ENCODE data around the gene TRIM56. TPM values are rescaled to one million over a fixed set of nuclear protein-coding genes. Genes with fewer than 3 reads are reported as not detected.

Gene TRIM56
- total and polyA plus RNA-seq, 2 of the 13 experiments (the other 11 are each of a cell fraction or from before 2014, with no cell fraction given) = 3.2 to 7.1 TPM

DNA sequence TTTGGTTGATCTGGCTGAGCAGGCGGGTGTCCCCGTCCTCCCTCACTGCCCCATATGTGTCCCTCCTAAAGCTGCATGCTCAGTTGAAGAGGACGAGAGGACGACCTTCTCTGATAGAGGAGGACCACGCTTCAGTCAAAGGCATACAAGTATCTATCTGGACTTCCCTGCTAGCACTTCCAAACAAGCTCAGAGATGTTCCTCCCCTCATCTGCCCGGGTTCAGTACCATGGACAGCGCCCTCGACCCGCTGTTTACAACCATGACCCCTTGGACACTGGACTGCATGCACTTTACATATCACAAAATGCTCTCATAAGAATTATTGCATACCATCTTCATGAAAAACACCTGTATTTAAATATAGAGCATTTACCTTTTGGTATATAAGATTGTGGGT lies 26.9 kb upstream of the TRIM56 start (continued):
- TF ChIP-seq JUND (CRISPR knock-in tag; IDR thresholded peaks at IDR 0.05) (no peak), HNF4A (CRISPR knock-in tag; IDR thresholded peaks at IDR 0.05) (no peak), ZNF615 (CRISPR knock-in tag; IDR thresholded peaks at IDR 0.05; ENCODE audit: borderline replicate concordance) (no peak), HDAC1 (CRISPR knock-in tag; IDR thresholded peaks at IDR 0.05) (no peak), ZSCAN29 (CRISPR knock-in tag; conservative IDR thresholded peaks at IDR 0.05) (no peak), PPARG (CRISPR knock-in tag; conservative IDR thresholded peaks at IDR 0.05) (0 out of 2 replicates have a peak, but pooled peaks have one; percentile 17), ZNF138 (CRISPR knock-in tag; IDR thresholded peaks at IDR 0.05; ENCODE audit: low read depth) (no peak), PAX8 (CRISPR knock-in tag; IDR thresholded peaks at IDR 0.05; ENCODE audit: borderline replicate concordance) (no peak), ZNF3 (CRISPR knock-in tag; IDR thresholded peaks at IDR 0.05) (0 out of 2 replicates have a peak, but pooled peaks have one; percentile 24), EZH2 (conservative IDR thresholded peaks at IDR 0.05; ENCODE audit: low read depth, low read length) (no peak), EED (CRISPR knock-in tag; IDR thresholded peaks at IDR 0.05) (no peak), ZNF746 (CRISPR knock-in tag; IDR thresholded peaks at IDR 0.05) (no peak), KDM4B (CRISPR knock-in tag; IDR thresholded peaks at IDR 0.05) (peak; percentile 95), ZSCAN30 (CRISPR knock-in tag; IDR thresholded peaks at IDR 0.05) (no peak), ZSCAN12 (CRISPR knock-in tag; IDR thresholded peaks at IDR 0.05) (peak; percentile 84), ZFP36L1 (CRISPR knock-in tag; IDR thresholded peaks at IDR 0.05) (peak; percentile 55; the same call in 1 of the 2 replicates), NFE2L1 (CRISPR knock-in tag; IDR thresholded peaks at IDR 0.05; ENCODE audit: borderline replicate concordance) (no peak), DR1 (CRISPR knock-in tag; IDR thresholded peaks at IDR 0.05) (no peak), PTBP1 (IDR thresholded peaks at IDR 0.05; ENCODE audit: low read depth, low read length, poor library complexity, severe bottlenecking) (no peak)
- TF ChIP-seq, protein P1, sequence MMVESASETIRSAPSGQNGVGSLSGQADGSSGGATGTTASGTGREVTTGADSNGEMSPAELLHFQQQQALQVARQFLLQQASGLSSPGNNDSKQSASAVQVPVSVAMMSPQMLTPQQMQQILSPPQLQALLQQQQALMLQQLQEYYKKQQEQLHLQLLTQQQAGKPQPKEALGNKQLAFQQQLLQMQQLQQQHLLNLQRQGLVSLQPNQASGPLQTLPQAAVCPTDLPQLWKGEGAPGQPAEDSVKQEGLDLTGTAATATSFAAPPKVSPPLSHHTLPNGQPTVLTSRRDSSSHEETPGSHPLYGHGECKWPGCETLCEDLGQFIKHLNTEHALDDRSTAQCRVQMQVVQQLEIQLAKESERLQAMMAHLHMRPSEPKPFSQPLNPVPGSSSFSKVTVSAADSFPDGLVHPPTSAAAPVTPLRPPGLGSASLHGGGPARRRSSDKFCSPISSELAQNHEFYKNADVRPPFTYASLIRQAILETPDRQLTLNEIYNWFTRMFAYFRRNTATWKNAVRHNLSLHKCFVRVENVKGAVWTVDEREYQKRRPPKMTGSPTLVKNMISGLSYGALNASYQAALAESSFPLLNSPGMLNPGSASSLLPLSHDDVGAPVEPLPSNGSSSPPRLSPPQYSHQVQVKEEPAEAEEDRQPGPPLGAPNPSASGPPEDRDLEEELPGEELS (CRISPR knock-in tag; IDR thresholded peaks at IDR 0.05) = peak; percentile 46
- TF ChIP-seq, protein P2, sequence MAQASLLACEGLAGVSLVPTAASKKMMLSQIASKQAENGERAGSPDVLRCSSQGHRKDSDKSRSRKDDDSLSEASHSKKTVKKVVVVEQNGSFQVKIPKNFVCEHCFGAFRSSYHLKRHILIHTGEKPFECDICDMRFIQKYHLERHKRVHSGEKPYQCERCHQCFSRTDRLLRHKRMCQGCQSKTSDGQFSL (CRISPR knock-in tag; IDR thresholded peaks at IDR 0.05) = no peak
- TF ChIP-seq, protein P3, sequence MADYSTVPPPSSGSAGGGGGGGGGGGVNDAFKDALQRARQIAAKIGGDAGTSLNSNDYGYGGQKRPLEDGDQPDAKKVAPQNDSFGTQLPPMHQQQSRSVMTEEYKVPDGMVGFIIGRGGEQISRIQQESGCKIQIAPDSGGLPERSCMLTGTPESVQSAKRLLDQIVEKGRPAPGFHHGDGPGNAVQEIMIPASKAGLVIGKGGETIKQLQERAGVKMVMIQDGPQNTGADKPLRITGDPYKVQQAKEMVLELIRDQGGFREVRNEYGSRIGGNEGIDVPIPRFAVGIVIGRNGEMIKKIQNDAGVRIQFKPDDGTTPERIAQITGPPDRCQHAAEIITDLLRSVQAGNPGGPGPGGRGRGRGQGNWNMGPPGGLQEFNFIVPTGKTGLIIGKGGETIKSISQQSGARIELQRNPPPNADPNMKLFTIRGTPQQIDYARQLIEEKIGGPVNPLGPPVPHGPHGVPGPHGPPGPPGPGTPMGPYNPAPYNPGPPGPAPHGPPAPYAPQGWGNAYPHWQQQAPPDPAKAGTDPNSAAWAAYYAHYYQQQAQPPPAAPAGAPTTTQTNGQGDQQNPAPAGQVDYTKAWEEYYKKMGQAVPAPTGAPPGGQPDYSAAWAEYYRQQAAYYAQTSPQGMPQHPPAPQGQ (CRISPR knock-in tag; IDR thresholded peaks at IDR 0.05; ENCODE audit: borderline replicate concordance) = no peak
- TF ChIP-seq, protein P4, sequence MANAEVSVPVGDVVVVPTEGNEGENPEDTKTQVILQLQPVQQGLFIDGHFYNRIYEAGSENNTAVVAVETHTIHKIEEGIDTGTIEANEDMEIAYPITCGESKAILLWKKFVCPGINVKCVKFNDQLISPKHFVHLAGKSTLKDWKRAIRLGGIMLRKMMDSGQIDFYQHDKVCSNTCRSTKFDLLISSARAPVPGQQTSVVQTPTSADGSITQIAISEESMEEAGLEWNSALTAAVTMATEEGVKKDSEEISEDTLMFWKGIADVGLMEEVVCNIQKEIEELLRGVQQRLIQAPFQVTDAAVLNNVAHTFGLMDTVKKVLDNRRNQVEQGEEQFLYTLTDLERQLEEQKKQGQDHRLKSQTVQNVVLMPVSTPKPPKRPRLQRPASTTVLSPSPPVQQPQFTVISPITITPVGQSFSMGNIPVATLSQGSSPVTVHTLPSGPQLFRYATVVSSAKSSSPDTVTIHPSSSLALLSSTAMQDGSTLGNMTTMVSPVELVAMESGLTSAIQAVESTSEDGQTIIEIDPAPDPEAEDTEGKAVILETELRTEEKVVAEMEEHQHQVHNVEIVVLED (CRISPR knock-in tag; IDR thresholded peaks at IDR 0.05; ENCODE audit: borderline replicate concordance) = no peak
- TF ChIP-seq, protein P5, sequence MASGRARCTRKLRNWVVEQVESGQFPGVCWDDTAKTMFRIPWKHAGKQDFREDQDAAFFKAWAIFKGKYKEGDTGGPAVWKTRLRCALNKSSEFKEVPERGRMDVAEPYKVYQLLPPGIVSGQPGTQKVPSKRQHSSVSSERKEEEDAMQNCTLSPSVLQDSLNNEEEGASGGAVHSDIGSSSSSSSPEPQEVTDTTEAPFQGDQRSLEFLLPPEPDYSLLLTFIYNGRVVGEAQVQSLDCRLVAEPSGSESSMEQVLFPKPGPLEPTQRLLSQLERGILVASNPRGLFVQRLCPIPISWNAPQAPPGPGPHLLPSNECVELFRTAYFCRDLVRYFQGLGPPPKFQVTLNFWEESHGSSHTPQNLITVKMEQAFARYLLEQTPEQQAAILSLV (CRISPR knock-in tag; IDR thresholded peaks at IDR 0.05; ENCODE audit: borderline replicate concordance) = no peak
- TF ChIP-seq, protein P6, sequence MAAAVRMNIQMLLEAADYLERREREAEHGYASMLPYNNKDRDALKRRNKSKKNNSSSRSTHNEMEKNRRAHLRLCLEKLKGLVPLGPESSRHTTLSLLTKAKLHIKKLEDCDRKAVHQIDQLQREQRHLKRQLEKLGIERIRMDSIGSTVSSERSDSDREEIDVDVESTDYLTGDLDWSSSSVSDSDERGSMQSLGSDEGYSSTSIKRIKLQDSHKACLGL (CRISPR knock-in tag; IDR thresholded peaks at IDR 0.05) = no peak
